Calu3 (cell line): ENCODE data around the gene BLOC1S1. TPM values are rescaled to one million over a fixed set of nuclear protein-coding genes. Genes with fewer than 3 reads are reported as not detected.

Experiments used
- BruUV-seq: library from RNA; stranded (reverse); fragments of 400-500 nt; replicated peaks from 2 replicates; lab custom pipeline; 2021; lab: Mats Ljungman, UMichigan
- CTCF ChIA-PET: fragments of 300-600 bp; sonication (Branson Sonifier 250); formaldehyde crosslinking; loops from one replicate; lab custom pipeline; 2022; ENCODE audit warnings: antibody characterized with exemption; lab: Charles Lee
- DNase-seq: peaks from one replicate; pipeline ENCODE4 v3.0.0; 2022
- H3K27ac Mint-ChIP-seq: one replicate; pipeline ENCODE4 v1.8.0; 2022; ENCODE audit warnings: mixed read lengths; ENCODE audit not compliant: unreplicated experiment
- H3K27me3 Mint-ChIP-seq: one replicate; pipeline ENCODE4 v1.8.0; 2022; ENCODE audit warnings: mixed read lengths; ENCODE audit not compliant: unreplicated experiment
- H3K36me3 Mint-ChIP-seq: one replicate; pipeline ENCODE4 v1.8.0; 2022; ENCODE audit warnings: mild to moderate bottlenecking, moderate library complexity, mixed read lengths; ENCODE audit not compliant: insufficient read depth, unreplicated experiment
- H3K4me1 Mint-ChIP-seq: one replicate; pipeline ENCODE4 v1.8.0; 2022; ENCODE audit warnings: mild to moderate bottlenecking, low read depth, mixed read lengths; ENCODE audit not compliant: unreplicated experiment
- H3K4me3 Mint-ChIP-seq: one replicate; pipeline ENCODE4 v1.8.0; 2022; ENCODE audit warnings: mild to moderate bottlenecking, low read depth, moderate library complexity, mixed read lengths; ENCODE audit not compliant: unreplicated experiment
- H3K9me3 Mint-ChIP-seq: one replicate; pipeline ENCODE4 v1.8.0; 2022; ENCODE audit warnings: low read depth, mixed read lengths; ENCODE audit not compliant: unreplicated experiment
- intact Hi-C: fragments of 100-400 bp; cut with micrococcal nuclease; formaldehyde crosslinking; loops from one replicate; pipeline ENCODE4 v1.10.0; 2022; ENCODE audit not compliant: unreplicated experiment
- total RNA-seq: library from RNA; stranded (reverse); gene quantifications from 2 replicates; pipeline ENCODE4 v1.2.3, GENCODE V29; 2022
- TF ChIP-seq, protein P1 (sequence below): fragments of 200-600 bp; IDR thresholded peaks from one replicate; pipeline ENCODE4 v1.8.0; 2022; ENCODE audit warnings: antibody characterized with exemption; ENCODE audit not compliant: unreplicated experiment

BLOC1S1 gene
- total RNA-seq, 1 experiment from 2014 or later, result 71.0 TPM

DNA sequence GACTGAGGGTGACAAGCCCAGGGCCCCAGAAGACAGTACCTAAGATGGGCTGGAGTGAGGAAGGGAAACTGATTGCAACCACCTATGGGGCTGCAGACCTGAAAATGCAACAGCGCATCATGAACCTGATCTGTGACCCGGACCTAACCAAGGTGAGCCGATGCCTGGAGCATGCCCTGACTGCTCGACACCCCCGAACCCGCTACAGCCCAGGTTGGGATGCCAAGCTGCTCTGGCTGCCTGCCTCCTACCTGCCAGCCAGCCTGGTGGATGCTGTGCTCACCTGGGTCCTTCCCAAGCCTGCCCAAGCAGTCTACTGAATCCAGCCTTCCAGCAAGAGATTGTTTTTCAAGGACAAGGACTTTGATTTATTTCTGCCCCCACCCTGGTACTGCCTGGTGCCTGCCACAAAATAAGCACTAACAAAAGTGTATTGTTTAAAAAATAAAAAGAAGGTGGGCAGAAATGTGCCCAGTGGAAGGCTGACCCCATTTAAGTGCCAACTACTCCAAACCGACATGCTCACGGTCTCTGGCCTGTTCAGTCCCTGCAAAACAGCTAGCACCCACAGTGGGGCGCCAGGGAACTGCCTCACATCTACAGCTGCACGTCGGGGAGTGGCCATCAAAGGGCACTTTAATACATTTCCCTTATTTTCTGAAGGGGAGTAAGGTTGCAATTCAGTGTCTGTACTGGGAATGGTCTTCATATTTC, 8.5 kb downstream of the BLOC1S1 start:
- Mint-ChIP-seq H3K4me3 (peak overlapping the region; percentile 3), H3K9me3 (no peaks in the 10 kb centered on the region), H3K36me3 (peaks cover 87% of the 10 kb centered on the region), H3K4me1 (peaks cover 49% of the 10 kb centered on the region), H3K27ac (peak overlapping the region; percentile 11), H3K27me3 (no peaks in the 10 kb centered on the region)
- TF ChIP-seq, protein P1, sequence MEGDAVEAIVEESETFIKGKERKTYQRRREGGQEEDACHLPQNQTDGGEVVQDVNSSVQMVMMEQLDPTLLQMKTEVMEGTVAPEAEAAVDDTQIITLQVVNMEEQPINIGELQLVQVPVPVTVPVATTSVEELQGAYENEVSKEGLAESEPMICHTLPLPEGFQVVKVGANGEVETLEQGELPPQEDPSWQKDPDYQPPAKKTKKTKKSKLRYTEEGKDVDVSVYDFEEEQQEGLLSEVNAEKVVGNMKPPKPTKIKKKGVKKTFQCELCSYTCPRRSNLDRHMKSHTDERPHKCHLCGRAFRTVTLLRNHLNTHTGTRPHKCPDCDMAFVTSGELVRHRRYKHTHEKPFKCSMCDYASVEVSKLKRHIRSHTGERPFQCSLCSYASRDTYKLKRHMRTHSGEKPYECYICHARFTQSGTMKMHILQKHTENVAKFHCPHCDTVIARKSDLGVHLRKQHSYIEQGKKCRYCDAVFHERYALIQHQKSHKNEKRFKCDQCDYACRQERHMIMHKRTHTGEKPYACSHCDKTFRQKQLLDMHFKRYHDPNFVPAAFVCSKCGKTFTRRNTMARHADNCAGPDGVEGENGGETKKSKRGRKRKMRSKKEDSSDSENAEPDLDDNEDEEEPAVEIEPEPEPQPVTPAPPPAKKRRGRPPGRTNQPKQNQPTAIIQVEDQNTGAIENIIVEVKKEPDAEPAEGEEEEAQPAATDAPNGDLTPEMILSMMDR, result peak; percentile 55
- CTCF ChIA-PET, result interaction anchor here (0.6 to 1.5 kb wide), 4 partner anchors 13 to 68 kb away, joined by 4 to 28 read pairs (median 5); a partner anchor contains a TSS
- DNase-seq, result peak; percentile 78
- no TSS peak for BruUV-seq
- intact Hi-C loops, result no loop called here

DNA sequence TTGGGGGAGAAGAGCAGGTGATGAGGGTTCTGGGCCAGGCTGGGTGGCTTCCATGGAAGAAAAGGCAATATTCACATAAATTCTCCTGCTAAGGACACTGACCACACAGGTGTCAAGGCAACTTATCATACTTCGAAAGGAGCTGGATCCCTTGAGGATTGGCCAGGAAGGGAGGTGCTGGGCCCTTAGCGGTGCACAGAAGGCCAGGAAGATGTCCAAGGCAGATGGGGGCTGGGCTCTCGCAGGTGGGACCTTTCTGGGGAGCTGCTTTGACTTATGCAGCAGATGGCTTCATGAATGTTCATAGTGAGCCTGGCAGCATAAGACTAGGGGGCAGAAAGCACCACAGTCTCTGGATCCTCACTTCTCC, 9.1 kb downstream of the BLOC1S1 start:
- Mint-ChIP-seq H3K36me3 (peaks cover 90% of the 10 kb centered on the region), H3K4me1 (peaks cover 49% of the 10 kb centered on the region), H3K9me3 (no peaks in the 10 kb centered on the region), H3K27ac (peak overlapping the region; percentile 11), H3K4me3 (peak overlapping the region; percentile 3), H3K27me3 (no peaks in the 10 kb centered on the region)
- intact Hi-C loops, result no loop called here
- TF ChIP-seq, protein P1, result no peak
- no TSS peak for BruUV-seq
- DNase-seq, result no peak
- CTCF ChIA-PET, result interaction anchor here (0.6 to 1.5 kb wide), 4 partner anchors 13 to 68 kb away, joined by 4 to 28 read pairs (median 5); a partner anchor contains a TSS

DNA sequence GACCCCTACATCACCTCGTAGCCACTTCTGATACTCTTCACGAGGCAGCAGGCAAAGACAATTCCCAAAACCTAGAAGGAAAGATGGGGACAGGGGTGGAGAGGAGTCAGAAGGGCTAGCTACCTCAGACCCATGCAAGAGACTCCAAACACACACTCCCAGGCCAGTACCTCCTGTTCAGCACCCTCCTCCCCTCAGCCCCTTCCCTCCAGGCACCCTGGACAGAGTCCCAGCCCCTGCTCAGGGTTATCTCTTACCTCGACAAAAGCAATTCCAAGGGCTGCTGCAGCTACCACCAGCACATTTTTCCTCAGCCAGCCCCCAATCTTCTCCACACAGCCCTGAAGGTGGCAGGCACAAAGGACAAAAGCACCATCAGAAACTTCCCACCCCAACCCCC, 9.7 kb downstream of the BLOC1S1 start:
- no peaks in the 10 kb centered on the region for H3K27me3 Mint-ChIP-seq
- no peak overlapping the region for H3K27ac Mint-ChIP-seq
- H3K9me3 Mint-ChIP-seq, result no peaks in the 10 kb centered on the region
- BruUV-seq, result no TSS peak
- CTCF ChIA-PET, result interaction anchor here (1.4 kb wide), 1 partner anchor 12 kb away, joined by 28 read pairs; no protein-coding TSS in a partner anchor
- TF ChIP-seq, protein P1, result no peak
- H3K4me3 Mint-ChIP-seq, result peak overlapping the region; percentile 12
- peaks cover 91% of the 10 kb centered on the region for H3K36me3 Mint-ChIP-seq
- no peak for DNase-seq
- intact Hi-C loops, result no loop called here
- H3K4me1 Mint-ChIP-seq, result peaks cover 52% of the 10 kb centered on the region

DNA sequence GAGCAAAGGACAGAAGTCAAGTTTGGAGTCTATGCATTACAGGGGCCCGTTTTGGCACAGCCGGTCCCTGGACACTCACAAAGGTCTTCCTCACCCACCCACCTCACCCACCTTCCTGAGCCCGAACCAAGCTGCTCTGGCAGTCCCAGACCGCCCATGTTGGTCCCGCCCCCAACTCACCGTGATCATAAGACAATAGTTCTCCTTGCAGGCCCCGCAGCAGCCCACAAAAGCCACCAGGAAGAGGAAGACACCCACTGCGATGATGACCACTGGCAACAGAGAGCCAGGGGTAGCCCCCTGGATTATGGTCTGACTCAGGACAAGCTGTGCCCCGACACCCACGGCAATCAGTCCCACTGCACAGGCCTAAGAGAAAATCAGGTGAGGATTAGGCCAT, 11.1 kb downstream of the BLOC1S1 start:
- Mint-ChIP-seq H3K9me3 (no peaks in the 10 kb centered on the region), H3K36me3 (peaks cover 83% of the 10 kb centered on the region), H3K4me1 (peaks cover 44% of the 10 kb centered on the region), H3K27me3 (no peaks in the 10 kb centered on the region), H3K27ac (peak overlapping the region; percentile 93), H3K4me3 (peak overlapping the region; percentile 80)
- intact Hi-C loops, result no loop called here
- no peak for DNase-seq
- CTCF ChIA-PET, result interaction anchor here (0.8 kb wide), 1 partner anchor 45 kb away, joined by 3 read pairs; a partner anchor contains a TSS
- no TSS peak for BruUV-seq
- TF ChIP-seq, protein P1, result no peak
